NK-92 (cell line): ENCODE results near the gene USP32.
"Not testable (repeated sequence)": the region's sequence is repeated elsewhere in the genome, so short reads cannot be mapped to it uniquely, and the experiment has no call there.

Experiments used
- DNase-seq: peaks from one replicate; lab custom pipeline; 2025; ENCODE audit not compliant: unreplicated experiment; lab: John Stamatoyannopoulos, UW

USP32 gene

DNA sequence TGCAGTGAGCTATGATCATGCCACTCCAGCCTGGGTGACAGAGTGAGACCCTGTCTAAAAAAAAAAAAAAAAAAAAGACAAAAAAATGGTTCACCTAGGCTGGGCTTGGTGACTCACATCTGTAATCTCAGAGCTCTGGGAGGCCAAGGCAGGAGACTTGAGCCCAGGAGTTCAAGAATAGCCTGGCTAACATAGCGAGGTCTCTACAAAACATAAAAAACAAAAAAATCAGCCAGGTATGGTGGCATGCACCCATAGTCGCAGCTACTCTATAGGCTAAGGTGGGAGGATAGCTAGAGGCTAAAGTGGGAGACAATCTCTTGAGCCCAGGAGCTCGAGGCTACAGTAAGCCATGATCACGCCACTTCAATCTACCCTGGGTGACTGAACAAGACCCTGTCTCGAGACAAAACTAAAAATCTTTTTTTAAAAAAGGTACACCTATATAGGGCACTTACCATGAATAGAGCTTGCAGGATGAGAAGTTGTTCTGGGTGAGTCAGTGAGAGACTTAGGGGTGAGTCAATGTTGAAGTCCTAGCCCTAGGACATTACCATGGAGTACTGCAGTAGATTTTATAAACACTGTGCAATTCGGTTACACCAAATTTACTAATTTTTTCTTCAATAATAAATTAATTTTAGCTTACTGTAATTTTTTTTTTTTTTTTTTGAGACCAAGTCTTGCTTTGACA lies 19.0 kb downstream of the USP32 start:
- no peak for DNase-seq

DNA sequence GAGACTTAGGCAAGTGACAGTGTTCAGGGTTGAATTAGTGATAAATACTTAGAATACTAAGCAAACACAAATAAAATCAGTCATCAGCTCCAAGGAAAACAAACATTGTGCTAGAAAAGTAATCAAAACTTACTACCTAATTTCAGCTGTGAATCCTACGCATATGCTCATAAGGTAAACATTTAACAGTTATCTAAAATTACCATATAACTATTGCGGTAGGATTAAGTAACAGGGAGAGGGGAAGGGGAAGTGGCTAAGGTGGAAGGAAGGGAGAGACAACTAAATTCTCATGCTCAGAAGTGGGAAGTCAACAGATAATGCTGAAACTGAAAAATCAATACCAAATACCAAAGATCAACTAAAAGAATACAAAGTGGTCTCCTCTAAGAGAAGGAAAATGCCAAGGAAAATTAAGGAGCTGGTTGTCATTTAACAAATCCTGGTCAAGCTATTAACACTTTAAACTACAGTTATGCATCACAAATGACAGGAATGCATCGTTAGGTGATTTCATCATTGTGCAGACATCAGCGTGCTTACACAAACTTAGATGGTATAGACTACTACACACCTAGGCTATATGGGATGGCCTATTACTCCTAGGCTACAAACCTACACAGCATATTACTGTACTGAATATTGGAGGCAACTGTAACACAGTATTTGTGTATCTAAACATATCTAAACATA lies 20.0 kb downstream of the USP32 start:
- DNase-seq, result no peak

DNA sequence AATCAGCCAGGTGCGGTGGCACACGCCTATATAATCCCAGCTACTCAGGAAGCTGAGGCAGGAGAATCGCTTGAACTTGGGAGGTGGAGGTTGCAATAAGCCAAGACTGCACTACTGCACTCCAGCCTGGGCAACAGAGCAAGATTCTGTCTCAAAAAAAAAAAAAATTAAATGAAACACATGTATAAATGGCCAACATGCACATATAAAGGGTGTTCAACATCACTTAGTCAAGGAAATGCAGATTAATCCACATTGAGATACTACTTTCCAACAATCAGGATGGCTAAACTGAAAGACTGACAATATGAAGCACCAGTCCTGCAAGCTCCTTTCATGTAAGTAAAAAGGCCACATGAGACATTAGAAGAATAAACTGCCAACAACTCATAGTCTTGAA lies 20.5 kb downstream of the USP32 start:
- no peak for DNase-seq

DNA sequence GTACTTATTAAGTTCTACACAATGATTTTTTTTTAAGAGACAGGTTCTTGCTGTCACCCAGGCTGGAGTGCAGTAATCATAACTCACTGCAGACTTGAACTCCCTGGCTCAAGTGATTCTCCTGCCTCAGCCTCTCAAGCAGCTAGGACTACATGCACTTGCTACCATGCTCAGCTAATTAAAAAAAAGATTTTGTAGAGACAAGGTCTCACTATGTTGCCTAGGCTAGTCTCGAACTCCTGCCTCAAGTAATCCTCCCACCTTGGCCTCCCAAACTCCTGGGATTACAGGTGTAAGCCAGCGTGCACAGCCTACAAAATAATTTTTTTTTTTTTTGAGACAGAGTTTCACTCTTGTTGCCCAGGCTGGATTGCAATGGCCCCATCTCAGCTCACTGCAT lies 22.2 kb downstream of the USP32 start:
- no peak for DNase-seq

DNA sequence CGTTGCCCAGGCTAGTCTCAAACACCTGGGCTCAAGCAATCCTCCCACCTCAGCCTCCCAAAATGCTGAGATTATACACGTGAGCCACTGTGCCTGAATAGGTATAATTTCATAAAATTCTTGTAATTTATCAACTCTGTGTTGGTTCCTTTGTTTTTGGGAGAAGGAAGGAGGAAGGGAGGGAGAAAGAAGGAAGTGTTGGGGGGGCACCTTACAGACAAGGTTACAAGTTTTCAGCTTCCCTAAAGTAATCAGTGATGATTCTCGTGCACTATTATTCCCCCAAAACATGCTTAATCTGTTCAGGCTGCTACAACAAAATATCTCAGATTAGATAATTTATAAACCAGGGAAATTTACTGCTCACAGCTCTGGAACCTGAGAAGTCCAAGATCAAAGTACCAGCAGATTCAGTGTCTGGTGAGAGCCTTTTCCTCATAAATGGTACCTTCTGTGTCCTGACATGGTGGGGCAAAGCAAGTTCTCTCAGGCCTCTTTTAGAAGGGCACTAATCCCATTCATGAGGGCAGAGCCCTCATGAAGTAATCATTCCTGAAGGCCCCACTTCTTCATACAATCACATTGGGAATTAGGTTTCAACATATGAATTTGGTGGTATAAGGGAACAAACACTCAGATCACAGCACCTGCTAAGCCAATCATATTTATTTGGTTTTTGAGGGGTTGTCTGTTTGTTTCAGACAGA lies 28.1 kb downstream of the USP32 start:
- no peak for DNase-seq

DNA sequence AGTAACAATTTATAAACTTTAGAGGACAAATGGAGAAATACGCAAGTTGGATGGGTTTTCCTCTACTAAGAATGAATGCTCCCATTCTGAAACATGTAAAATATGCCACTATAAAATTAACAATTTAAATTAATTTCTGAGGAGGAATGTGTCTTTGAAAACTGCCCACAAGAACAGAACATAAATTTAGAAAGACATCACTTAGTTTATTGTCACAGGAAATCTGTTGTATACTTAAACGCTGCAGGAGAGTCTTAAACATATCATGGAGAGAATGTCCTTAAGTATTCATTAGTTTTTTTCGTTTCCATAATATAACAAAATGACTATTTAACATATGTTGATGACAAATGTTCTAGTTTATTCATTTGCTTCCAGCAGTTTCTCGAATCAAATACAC lies 29.6 kb downstream of the USP32 start:
- DNase-seq, result no peak

DNA sequence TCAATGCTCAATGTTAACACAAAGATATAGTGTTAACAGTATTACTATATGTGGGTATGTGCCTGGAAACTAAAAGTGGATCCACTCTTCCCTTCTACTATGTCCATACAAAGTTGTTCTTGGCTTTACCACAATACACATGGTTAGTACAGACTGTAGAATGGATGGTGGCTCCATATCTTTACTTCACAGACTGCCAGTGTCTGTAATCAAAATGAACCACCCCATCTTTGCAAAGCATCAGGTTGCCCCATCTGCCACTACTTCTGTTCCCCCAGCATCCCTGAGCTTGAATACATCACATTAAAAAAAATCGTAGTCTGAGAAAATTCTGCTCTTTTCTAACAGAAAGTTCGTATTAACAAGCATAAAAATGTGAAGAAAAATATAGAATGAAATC lies 30.0 kb downstream of the USP32 start:
- no peak for DNase-seq

DNA sequence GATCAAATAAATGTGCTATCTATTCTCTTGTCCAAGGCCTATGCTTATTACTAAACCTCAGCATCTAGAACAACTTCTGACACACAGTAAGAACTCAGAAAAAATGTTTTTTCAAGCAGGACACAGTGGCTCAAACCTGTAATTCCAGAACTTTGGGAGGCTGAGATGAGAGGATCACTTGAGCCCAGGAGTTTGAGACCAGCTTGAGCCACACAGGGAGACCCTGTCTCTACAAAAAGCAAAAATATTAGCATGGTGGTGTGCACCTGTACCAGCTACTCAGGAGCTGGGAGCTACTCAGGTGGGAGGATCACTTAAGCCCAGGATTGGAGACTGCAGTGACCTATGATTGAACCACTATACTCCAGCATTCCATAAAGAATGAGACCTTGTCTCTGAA lies 32.5 kb downstream of the USP32 start:
- no peak for DNase-seq

DNA sequence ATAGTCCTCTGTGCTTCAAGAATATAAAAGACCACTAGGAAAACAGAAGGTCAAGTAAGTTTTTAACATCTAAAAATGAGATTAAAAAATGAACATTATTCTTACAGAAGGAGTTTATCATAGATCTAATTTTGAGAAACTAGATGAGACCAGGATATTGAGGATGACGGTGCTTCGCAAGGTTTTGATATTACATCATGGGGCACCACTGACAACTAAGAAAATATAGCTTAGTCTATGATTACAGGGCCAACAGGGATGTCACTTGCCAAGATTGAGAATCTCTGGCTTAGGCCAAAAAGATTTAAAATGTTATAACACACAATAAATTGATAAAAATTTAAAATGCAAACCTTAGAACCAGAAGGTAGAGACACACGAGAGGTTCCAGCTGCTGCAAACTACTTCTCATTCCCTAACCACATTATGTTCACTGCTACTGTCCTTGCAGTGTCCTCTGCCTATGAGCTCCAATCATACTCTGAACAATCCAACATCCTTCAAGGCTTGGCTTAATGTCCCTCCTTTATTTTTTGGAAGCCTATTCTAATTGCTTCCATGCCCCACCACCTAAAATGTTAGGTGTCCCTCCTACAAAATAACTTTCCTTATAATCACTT lies 33.2 kb downstream of the USP32 start:
- DNase-seq, result no peak

DNA sequence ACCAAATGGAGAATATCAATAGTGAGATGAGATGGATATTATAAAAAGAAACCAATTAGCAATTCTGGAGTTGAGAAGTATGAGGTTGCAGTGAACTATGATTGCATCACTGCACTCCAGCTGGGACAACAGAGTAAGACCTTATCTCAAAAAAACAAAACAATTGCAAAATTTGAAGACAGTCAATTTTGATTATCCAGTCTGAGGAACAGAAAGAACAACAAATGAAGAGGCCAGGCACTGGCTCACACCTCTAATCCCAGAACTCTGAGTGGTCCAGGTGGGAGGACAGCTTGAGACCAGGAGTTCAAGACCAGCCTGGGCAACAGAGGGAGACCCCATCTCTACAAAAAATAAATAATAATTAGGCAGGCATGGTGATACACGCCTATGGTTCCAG lies 35.0 kb downstream of the USP32 start:
- no peak for DNase-seq

DNA sequence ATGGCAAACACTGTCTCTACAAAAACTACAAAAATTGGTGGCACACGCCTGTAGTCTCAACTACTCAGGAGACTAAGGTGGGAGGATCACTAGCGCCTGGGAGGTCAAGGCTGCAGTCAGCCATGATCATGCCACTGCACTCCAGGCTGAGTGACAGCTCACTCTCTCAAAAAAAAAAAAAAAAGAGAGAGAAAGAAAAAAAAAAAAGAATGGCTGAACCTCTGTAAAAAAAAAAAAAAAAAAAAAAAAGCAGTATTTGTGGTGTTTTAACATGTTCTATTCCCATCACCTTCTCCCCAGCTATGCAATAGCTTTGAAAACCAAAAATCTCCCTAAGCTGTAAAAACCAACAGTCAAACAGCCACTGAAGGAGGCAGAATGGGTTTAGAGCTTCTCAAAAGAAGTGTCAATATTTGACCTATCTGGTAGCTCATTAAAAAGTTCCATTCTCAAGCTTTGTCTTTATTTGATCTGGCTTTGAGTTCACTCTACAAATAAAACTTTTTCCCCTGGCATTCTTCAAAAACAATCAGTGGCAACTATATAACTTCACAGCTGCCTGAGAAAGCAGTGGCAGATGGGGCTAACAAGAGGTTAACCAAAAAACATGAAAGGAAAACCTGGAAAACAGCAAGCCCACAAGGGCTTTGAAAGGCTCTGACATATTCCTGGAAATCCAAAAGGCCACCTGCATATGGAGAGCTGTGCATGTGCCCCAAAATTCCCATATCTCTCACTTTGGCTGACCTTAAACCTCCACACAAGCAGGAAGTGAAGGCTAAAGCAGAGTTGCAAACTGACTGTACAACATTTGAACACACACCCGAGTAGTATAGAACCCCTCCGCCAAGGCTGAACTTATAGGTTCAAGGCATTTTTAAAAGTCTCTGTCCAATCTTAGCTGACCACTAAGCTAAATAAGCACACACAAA lies 36.0 kb downstream of the USP32 start:
- no peak for DNase-seq

DNA sequence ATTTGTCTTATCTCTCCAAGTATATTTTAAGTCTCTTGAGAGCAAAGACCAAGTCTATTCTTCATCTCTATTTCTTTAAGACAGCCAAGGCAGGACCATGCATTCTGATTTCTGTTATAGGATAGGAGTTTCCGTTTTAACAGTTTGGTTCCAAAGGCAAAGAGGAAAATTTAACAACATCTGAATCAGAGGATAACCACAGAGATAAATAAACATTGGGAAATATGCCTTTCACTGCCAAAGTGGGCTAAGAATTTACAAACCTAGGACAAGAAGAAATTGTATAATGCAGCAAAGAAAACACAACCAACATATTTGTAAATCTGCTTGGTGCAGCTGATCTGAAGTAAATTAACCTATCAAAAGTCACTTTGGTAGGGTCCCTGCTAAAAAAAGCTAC lies 37.7 kb downstream of the USP32 start:
- DNase-seq, result no peak

DNA sequence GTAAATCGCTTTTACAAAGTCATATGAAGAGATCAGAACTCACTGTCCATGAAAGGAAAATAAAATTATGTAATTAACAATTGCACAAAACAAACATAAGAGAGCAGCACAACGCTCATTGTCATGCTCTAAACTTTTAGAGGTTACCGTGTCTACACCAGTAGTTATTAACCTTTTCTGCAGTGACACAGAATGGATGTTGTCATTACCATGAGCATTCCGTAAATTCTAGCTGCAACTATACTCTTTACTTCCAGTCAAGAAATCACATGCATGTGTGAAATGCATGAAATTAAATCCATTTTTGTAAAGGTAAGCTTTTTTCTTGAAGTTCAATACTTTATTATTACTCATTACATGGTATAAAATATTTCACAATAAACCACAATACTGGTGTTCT lies 38.2 kb downstream of the USP32 start:
- DNase-seq, result no peak

DNA sequence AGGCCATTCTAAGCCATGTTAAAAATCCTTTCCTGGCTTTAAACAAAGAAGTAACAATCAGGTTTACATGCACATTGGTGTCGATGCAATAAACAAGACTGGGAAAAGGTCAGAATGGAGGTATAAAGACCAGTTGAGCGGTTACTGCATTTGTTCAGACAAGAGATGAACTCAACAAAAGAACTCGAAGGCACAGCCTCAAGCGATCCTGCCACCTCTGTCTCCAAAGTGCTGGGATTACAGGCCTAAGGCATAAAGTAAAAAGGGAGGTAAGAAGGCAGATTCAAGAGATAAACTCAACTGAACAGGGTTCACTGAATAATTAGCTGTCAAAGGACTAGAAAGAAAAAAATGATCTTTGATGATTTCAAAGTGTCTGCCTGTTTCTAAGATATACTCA lies 39.4 kb downstream of the USP32 start:
- no peak for DNase-seq

DNA sequence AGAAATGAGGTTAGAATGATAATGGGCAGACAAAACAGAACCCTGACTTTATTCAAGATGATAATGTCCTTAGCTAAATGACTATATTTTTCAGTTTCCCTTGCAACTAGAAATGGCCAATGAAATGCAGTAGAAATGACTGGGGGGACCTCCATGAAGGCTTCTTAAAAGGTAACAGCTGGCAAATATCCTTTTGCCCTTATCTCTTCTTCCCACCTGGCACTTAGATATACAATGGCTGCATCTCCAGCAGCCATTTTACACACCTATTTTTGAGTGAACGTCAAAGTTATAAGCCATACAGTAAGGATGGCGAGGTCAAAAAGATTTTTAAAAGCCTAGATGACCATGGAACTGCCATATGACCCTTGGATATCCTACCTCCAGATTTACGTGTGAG lies 39.9 kb downstream of the USP32 start:
- DNase-seq, result no peak

DNA sequence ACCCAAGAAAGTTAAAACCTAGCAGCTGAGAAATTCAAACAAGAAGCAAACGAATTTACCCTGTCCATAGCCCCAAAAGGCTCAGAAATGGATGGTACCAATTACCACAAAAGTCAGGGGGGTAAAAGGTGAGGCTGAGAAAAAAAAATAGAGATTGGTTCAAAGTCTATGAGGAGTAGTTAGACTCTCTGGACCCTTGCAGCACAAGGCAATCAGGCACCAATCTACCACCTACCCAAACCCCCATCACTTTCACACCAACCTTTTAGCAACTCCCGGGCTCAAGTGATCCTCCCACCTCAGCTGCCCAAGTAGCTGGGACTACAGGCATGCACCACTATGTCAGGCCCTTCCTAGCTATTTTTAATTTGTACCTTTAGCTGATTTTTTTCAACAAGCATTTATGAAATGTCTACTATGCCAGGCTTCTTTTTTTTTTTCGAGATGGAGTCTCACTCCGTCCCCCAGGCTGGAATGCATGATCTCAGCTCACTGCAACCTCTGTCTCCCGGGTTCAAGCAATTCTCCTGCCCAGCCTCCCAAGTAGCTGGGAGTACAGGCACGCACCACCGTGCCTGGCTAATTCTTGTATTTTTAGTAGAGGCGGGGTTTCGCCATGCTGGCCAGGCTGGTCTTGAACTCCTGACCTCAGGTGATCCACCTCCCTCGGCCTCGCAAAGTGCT lies 40.8 kb downstream of the USP32 start:
- DNase-seq, result no peak

DNA sequence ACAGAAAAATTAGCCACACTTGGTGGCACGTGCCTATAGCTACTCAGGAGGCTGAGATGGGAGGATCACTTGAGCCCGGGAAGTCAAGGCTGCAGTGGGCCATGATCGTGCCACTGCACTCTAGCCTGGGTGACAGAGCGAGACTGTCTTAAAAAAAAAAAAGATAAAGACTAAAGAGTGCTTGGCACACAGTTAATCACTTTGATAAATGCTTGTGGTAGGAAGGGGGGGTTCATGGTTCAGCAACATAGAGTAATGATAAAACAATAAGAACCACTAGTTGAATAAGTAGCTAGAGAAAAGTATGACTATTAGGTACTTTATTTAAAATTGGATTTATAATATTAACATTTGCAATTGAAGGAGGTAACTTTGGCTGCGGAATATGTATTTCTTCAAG lies 43.3 kb downstream of the USP32 start:
- no peak for DNase-seq

DNA sequence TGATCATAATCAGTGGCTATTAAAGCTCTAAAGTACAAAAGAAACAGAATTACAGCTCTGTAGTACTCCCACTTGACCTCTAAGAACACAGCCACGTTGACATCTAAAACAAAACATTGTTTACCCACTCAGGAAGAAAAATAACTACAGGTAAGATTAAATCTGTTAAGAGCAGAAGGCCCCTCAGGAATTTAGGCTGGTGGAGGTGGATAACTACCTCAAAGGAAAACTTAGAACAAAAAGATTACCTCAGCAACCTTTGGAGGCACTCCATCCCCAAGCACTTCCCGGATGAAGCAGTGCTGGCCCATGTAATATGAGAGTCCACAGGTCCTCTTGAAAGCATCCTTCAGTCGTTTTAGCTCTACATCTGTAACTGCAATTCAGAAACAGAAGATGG lies 46.7 kb downstream of the USP32 start:
- DNase-seq, result no peak

DNA sequence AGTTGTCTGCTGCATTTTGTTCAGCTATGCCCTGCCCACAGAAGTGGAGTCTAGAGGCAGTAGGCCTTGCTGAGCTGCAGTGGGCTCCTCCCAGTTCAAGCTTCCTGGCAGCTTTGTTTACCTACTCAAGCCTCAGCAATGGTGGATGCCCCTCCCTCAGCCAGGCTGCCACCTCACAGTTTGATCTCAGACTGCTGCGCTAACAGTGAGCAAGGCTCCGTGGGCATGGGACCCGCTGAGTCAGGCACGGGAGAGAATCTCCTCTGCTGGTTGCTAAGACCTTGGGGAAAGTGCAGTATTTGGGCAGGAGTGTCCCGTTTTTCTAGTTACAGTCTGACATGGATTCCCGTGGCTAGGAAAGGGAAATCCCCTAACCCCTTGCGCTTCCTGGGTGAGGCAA lies 49.4 kb downstream of the USP32 start:
- not testable (repeated sequence) for DNase-seq

DNA sequence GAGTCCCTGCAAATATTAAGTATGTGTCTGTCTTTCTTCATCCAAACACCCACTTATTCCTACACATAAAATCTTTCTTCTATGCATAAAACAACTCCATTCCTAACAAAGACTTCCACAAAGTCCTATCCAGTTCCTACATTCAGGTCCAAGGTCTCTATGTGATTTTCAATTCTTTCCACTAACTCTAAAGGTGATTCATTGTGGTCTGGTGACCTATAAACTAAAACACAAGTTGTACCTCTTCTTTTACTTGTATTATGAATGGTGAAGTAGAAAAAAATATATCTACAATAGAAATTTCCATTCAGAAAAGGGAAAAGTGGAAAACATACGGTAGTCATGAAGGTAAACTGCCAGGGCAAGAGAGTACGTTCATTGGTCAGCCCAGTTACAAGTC lies 56.6 kb downstream of the USP32 start:
- no peak for DNase-seq
